ENCODE results near the gene AFDN.

- no peak for TF ChIP-seq CTCF (IDR thresholded peaks at IDR 0.05; ENCODE audit: insufficient read depth, low read depth, low read length)
- TF ChIP-seq EZH2 (IDR thresholded peaks at IDR 0.05; ENCODE audit: insufficient read depth, low read length) = no peak
Observed at GRCh38 chr6:167978607-167979006, 151.9 kb downstream of the AFDN start.

Data from astrocyte (in vitro differentiated cells and primary cell).